Measurements from ENCODE around the gene KLHL11.
"Not testable (repeated sequence)": the region's sequence is repeated elsewhere in the genome, so short reads cannot be mapped to it uniquely, and the experiment has no call there.

The KLHL11 gene

DNA sequence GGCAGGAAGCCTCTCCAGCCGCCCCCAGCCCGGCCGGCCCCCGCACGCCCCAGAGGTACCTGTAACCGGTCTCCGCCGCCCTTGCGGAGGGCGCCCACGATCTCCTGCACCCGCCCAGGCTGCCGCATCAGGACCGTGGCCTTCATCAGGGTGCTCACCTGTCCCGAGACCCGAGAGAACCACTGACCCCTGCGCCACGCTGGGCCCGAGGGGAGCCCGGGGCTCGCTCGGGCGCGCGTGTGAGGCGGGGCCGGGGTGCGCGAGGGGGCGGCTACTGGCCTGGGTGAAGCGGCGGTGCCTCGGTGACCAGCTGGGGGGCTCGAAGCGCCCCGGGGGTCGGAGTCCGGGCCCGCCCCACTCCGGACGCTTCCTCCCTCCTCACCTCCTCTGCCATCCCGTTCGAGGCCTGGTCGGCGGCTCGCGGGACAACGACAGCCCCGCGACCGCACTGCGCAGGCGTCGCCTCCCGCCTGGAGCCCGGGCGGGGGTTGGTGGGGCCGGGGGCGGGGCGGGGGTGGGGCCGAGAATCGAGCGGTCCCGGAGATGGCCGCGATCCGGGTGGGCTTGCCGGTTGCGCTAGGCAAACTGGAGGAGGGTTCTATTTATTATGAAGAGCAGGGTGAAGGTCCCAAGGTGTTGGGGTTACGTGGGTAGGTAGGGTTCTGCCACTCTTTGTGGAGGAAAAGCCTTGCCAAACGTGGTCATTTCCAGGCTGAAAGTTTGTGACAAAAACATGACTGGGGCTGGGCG lies 29.2 kb downstream of the KLHL11 start, which contains the start of gene NT5C3B:
Gene NT5C3B (minus strand): TSS at position 433 of the 750 bp plus-strand sequence. CDS start 39 bp downstream, at position 394.
- no peak for DNase-seq

DNA sequence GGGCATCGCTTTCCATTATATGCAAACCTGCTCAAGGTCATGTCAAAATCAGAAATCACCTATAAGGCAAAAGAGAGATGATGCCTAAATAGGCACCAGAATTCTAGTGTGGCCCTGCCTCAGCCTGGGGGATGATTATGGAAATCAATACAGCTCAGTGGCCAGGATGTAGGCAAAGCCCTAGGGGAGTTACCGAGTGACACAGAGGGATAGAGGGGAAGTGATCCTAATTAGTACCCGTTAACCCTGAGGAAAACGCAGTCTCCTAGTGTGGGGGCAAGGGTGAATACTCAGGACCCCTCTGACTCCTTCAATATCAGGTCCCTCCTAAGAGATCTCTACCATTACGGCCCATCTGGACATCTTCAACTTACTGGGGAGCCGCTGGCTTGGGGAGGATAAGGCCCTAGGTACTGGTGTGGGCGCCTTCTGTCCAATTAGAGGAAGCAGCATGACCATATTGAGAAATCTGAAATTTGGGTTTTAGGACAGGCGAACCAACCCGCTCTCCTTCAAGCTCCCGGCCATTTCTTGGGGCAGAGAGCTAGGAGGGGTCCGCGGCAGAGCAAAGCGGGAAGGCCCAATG lies 29.9 kb downstream of the KLHL11 start:
- no peak for DNase-seq

GRCh38 chr17:41829961-41830360 lies 35.3 kb downstream of the KLHL11 start:
- not testable (repeated sequence) for DNase-seq

- no peak for DNase-seq
These were observed 39.9 kb downstream of the KLHL11 start for GRCh38 chr17:41825175-41825845.

- no peak for DNase-seq
These were observed 41.1 kb downstream of the KLHL11 start for GRCh38 chr17:41824086-41824485.

GRCh38 chr17:41823580-41823979 lies 41.6 kb downstream of the KLHL11 start:
- no peak for DNase-seq

DNA sequence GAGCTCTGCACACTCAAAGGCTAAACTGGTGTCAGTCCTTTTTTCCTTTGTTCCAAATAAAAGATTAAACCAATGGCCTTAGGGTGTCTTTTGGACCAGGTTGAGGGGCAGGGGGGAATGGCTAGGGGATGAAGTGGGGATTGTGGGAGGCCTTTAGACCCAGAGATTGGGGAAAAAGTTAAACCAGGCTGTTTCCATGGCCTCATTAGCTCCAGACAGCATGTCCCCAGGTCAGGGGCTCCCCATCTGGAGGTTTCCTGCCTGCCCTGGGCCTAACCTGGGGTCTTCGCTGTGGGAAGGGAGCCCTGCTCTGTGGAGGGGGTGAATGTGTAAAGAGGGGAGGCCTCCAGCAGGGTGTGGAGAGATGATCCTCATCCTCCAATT lies 42.1 kb downstream of the KLHL11 start:
- DNase-seq = no peak

GRCh38 chr17:41822216-41823140 lies 42.7 kb downstream of the KLHL11 start:
- DNase-seq = no peak

DNA sequence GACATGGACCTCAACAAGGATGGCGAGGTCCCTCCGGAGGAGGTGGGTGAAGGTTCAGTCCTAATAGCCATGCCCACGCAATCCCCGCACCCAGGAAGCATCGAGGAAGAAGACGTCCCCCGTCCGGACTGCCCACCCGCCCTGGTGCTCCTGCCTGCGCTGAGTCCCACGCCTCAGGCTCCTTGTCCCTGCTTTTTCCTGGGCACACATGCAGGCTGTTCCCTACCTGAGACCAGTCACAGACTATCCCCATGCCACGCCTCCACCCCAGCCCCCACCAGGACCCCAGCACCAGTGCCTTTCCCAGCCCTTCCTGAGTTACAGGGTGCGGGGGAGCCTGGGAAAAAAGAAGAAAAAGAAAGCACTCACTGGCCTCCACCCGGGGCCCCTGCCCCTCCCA lies 43.4 kb downstream of the KLHL11 start:
- no peak for DNase-seq

DNA sequence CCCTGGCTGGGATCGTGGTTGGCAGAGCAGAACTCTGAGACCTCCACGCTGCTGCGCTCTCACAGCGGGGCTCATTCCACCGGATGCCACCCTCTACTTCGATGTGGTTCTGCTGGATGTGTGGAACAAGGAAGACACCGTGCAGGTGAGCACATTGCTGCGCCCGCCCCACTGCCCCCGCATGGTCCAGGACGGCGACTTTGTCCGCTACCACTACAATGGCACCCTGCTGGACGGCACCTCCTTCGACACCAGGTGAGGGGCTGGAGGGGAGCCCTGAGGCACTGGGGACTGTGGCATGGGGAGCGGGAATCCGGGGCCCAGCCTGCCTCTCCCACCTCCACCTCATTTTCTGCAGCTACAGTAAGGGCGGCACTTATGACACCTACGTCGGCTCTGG lies 47.2 kb downstream of the KLHL11 start:
- no peak for DNase-seq

DNA sequence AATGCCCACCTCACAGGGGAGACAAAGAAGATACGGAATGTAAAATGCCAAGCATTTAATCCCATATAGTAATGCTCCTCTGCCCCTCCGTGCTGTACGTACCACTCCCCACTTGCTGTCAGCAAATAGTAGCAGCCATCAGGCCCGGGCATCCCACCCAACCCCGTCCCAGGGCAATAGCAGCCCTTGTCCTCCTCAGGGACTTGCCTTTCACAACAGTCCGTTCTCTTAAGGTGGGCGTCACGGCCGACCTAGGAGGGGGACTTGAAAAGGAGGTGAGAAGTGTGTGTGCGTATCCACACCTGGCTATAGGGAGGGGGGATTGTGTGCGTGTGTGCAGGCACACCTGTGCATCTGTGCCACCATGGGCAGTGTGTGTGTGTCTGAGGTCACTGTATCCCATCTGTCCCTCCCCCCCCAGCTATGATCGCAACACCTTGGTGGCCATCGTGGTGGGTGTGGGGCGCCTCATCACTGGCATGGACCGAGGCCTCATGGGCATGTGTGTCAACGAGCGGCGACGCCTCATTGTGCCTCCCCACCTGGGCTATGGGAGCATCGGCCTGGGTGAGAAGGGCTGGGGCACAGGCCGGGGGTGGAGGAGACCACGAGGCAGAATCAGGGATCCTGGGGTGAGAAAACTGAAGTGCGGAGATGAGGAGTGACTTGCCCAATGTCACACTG lies 48.4 kb downstream of the KLHL11 start:
- DNase-seq = no peak

DNA sequence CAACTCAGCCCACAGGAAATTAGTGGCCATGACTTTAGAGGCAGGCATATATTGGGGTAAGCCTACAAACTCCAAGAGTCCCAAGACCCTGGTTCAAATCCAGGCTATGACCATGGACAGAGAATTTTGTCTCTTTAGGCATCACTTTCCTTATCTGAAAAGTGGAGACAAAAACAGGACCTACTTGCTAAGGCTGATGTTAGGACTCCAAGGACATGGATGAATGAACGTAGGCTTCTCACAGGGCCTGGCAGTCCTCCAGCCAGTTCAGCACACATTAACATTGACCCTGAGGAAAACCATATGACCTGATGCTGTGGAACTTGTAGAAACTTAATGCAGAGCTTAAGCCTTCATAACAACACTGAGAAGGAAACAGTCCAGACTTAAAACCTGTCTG lies 51.0 kb downstream of the KLHL11 start:
- DNase-seq = no peak

GRCh38 chr17:41813699-41814124 lies 51.5 kb downstream of the KLHL11 start:
- DNase-seq = no peak

DNA sequence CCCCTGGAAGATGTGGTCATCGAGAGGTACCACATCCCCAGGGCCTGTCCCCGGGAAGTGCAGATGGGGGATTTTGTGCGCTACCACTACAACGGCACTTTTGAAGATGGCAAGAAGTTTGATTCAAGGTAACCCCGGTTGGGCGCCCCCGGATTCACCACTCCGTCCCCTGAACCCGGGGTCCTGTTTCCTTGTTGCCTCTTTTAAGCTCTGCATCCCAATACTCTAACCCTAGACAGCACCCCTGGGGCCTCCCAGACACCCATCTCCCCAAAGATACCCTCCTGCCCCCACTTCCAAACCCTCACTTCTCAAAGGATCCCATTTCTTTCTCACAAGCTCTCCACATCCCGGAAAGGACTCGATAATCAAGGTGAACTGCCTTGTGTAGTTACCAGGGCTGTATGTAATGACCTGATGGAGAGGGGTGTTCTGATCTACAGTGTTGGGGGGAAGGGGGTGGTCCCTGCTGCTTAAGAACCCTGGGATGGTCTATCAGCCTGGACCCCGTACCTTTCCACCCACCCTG lies 52.0 kb downstream of the KLHL11 start:
- no peak for DNase-seq

DNA sequence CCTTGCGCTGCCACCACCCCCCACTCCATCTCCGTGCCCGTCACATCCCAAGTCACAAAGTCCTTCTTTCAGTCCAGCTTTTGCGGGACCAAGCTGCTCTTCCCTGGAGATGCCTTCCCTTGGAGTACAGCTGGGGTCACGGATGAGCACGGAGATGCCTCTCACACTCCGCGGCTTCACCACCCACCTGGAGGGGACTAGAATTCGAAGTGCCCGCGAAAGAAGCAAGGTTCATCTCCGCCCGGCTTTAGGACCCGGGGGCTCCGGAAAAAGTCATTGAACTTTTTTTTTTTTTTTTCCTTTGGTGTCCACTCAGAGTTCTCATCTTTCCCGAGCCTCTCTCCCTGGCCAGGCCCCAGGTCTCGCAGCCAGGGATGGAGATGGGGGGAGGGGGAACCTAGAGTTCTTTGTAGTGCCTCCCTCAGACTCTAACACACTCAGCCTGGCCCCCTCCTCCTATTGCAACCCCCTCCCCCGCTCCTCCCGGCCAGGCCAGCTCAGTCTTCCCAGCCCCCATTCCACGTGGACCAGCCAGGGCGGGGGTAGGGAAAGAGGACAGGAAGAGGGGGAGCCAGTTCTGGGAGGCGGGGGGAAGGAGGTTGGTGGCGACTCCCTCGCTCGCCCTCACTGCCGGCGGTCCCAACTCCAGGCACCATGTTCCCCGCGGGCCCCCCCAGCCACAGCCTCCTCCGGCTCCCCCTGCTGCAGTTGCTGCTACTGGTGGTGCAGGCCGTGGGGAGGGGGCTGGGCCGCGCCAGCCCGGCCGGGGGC lies 52.7 kb downstream of the KLHL11 start, which contains the start of gene FKBP10:
Gene FKBP10 (plus strand): TSS at position 624 of the 771 bp plus-strand sequence. CDS start 31 bp downstream, at position 655.
- DNase-seq = no peak

GRCh38 chr17:41811549-41812380 lies 53.5 kb downstream of the KLHL11 start, which contains the start of gene P3H4:
TSS of gene P3H4 (minus strand) at chr17:41811949. CDS start at chr17:41811915, 34 bp downstream.
- DNase-seq = no peak

- DNase-seq = no peak
These were observed 54.3 kb downstream of the KLHL11 start for GRCh38 chr17:41810659-41811548.

GRCh38 chr17:41806685-41807445 lies 58.4 kb downstream of the KLHL11 start:
- DNase-seq = no peak
